CD4-positive, alpha-beta T cell (primary cell): ENCODE results near the gene GRID1. TPM values are rescaled to one million over a fixed set of nuclear protein-coding genes. Genes with fewer than 3 reads are reported as not detected.
A peak's percentile ranks its signal among the peaks of the same experiment; 100 is the strongest.

Source experiments
- ATAC-seq: fragments of 200-7000 bp; cut with Tn5 transposase; one replicate; pipeline ENCODE4 v1.10.0; 2022; ENCODE audit warnings: mild to moderate bottlenecking; ENCODE audit not compliant: poor library complexity
- CTCF ChIA-PET: fragments of 350-600 bp; sonication (Branson Sonifier 250); formaldehyde crosslinking; loops from one replicate; lab custom pipeline; 2021; ENCODE audit warnings: antibody characterized with exemption, inconsistent platforms; lab: Charles Lee
- POLR2A ChIA-PET: fragments of 350-600 bp; sonication (Branson Sonifier 250); formaldehyde crosslinking; loops from one replicate; lab custom pipeline; 2021; ENCODE audit warnings: antibody characterized with exemption, inconsistent platforms; lab: Charles Lee
- DNase-seq, 14 experiments: peaks; one replicate each; pipeline ENCODE4 v3.0.0-alpha.2; 2013 to 2020; ENCODE audit warnings: mixed read lengths in 2 of 14
- H3K27ac ChIP-seq, 2 donors: one replicate each; pipeline versions ENCODE4 v1.5.1 to v1.7.0; 2013; ENCODE audit warnings: low read length in 2 of 2, low read depth in 1 of 2, mild to moderate bottlenecking in 1 of 2
- H3K27me3 ChIP-seq, 2 experiments: 1 replicate in 1 of 2; 2 replicates in 1 of 2; pipeline versions ENCODE4 v1.6.1 to v1.7.0; 2013; ENCODE audit warnings: low read length in 2 of 2, control low read depth in 1 of 2, mild to moderate bottlenecking in 1 of 2, moderate library complexity in 1 of 2; ENCODE audit not compliant: insufficient read depth in 2 of 2, control insufficient read depth in 1 of 2
- H3K36me3 ChIP-seq: one replicate; pipeline ENCODE4 v1.6.1; 2013; ENCODE audit warnings: low read length, control low read depth; ENCODE audit not compliant: insufficient read depth
- H3K4me1 ChIP-seq: one replicate; pipeline ENCODE4 v1.6.1; 2013; ENCODE audit warnings: low read length, control low read depth; ENCODE audit not compliant: insufficient read depth
- H3K4me3 ChIP-seq: one replicate; pipeline ENCODE4 v1.5.1; 2013; ENCODE audit warnings: mild to moderate bottlenecking, low read length, moderate library complexity
- H3K9me3 ChIP-seq, 2 experiments: 1 replicate in 1 of 2; 2 replicates in 1 of 2; pipeline versions ENCODE4 v1.6.1 to v1.7.0; 2013; ENCODE audit warnings: low read length in 2 of 2, mild to moderate bottlenecking in 2 of 2, control low read depth in 1 of 2, moderate library complexity in 1 of 2; ENCODE audit not compliant: control insufficient read depth in 1 of 2, insufficient read depth in 1 of 2
- H3K27ac Mint-ChIP-seq: one replicate; pipeline ENCODE4 v1.8.0; 2020; ENCODE audit warnings: mixed read lengths
- H3K27me3 Mint-ChIP-seq: one replicate; pipeline ENCODE4 v1.8.0; 2021; ENCODE audit warnings: mixed read lengths
- H3K36me3 Mint-ChIP-seq: one replicate; pipeline ENCODE4 v1.8.0; 2021; ENCODE audit warnings: low read depth, mixed read lengths
- H3K4me1 Mint-ChIP-seq: one replicate; pipeline ENCODE4 v1.8.0; 2021; ENCODE audit warnings: low read depth, mixed read lengths
- H3K4me3 Mint-ChIP-seq: one replicate; pipeline ENCODE4 v1.8.0; 2020; ENCODE audit warnings: mild to moderate bottlenecking, mixed read lengths
- H3K9me3 Mint-ChIP-seq: one replicate; pipeline ENCODE4 v1.8.0; 2020; ENCODE audit warnings: mixed read lengths
- CTCF ChIP-seq: fragments of 200-600 bp; IDR thresholded peaks from one replicate; pipeline ENCODE4 v1.8.0; 2022; ENCODE audit warnings: antibody characterized with exemption, mild to moderate bottlenecking
- intact Hi-C, 2 experiments: fragments of 100-400 bp; cut with DNase I in 1 of 2; cut with micrococcal nuclease in 1 of 2; formaldehyde crosslinking; loops; one replicate each; pipeline versions ENCODE4 v1.15.1 to v1.9.0; 2023 to 2025; cut with DNase I, micrococcal nuclease
- total RNA-seq, 174 experiments: library from RNA in 2 of 174; stranded (reverse) in 2 of 174; gene quantifications; one replicate each; pipeline ENCODE4 v1.2.3 and lab custom pipeline; 2021 to 2026

Gene GRID1
- total RNA-seq, 2 experiments from 2014 or later, result not detected

- ATAC-seq (no peak), DNase-seq (peak in 1 of 14 experiments; percentile 31)
- Mint-ChIP-seq H3K27ac (no peak overlapping the region), H3K36me3 (no peaks in the 10 kb centered on the region), H3K9me3 (no peaks in the 10 kb centered on the region), H3K27me3 (peaks cover 4% of the 10 kb centered on the region), H3K4me1 (no peaks in the 10 kb centered on the region), H3K4me3 (no peak overlapping the region)
- no peaks in the 10 kb centered on the region for H3K4me1 ChIP-seq
- no peak for TF ChIP-seq CTCF
- H3K9me3 ChIP-seq, result no peaks in the 10 kb centered on the region
- H3K36me3 ChIP-seq, result no peaks in the 10 kb centered on the region
- no peak overlapping the region for H3K27ac ChIP-seq
- ChIA-PET CTCF (no interaction called here), POLR2A (no interaction called here)
- intact Hi-C loops, result no loop called here
- H3K4me3 ChIP-seq, result no peak overlapping the region
- no peaks in the 10 kb centered on the region for H3K27me3 ChIP-seq
These were observed 142.1 kb downstream of the GRID1 start for GRCh38 chr10:86224354-86225102.

GRCh38 chr10:86223256-86223655 lies 143.3 kb downstream of the GRID1 start:
- ATAC-seq (no peak), DNase-seq (no peak)
- no peak overlapping the region for H3K27ac ChIP-seq
- no peaks in the 10 kb centered on the region for H3K4me1 ChIP-seq
- Mint-ChIP-seq H3K36me3 (no peaks in the 10 kb centered on the region), H3K4me3 (no peak overlapping the region), H3K9me3 (no peaks in the 10 kb centered on the region), H3K27me3 (peaks cover 4% of the 10 kb centered on the region), H3K27ac (no peak overlapping the region), H3K4me1 (no peaks in the 10 kb centered on the region)
- no peaks in the 10 kb centered on the region for H3K36me3 ChIP-seq
- H3K27me3 ChIP-seq, result peaks cover 0 to 2% of the 10 kb centered on the region in 2 experiments
- H3K4me3 ChIP-seq, result no peak overlapping the region
- H3K9me3 ChIP-seq, result no peaks in the 10 kb centered on the region
- TF ChIP-seq CTCF, result no peak
- ChIA-PET CTCF (no interaction called here), POLR2A (no interaction called here)
- intact Hi-C loops, result no loop called here

- no peaks in the 10 kb centered on the region for H3K9me3 ChIP-seq
- H3K27ac ChIP-seq, result no peak overlapping the region
- no peaks in the 10 kb centered on the region for H3K4me1 ChIP-seq
- H3K4me3 ChIP-seq, result no peak overlapping the region
- DNase-seq, result no peak
- ATAC-seq, result no peak
- peaks cover 0 to 2% of the 10 kb centered on the region in 2 experiments for H3K27me3 ChIP-seq
- TF ChIP-seq CTCF, result no peak
- Mint-ChIP-seq H3K4me3 (no peak overlapping the region), H3K9me3 (no peaks in the 10 kb centered on the region), H3K27ac (no peak overlapping the region), H3K4me1 (no peaks in the 10 kb centered on the region), H3K27me3 (peaks cover 4% of the 10 kb centered on the region), H3K36me3 (no peaks in the 10 kb centered on the region)
- intact Hi-C loops, result no loop called here
- H3K36me3 ChIP-seq, result no peaks in the 10 kb centered on the region
- ChIA-PET POLR2A (no interaction called here), CTCF (no interaction called here)
These were observed 143.9 kb downstream of the GRID1 start for GRCh38 chr10:86222687-86223086.
